Kidney epithelial cell (primary cell): Measurements from ENCODE around the gene SPAG9. TPM values are rescaled to one million over a fixed set of nuclear protein-coding genes. Genes with fewer than 3 reads are reported as not detected.
A peak's percentile ranks its signal among the peaks of the same experiment; 100 is the strongest.

Experiments
- DNase-seq: peaks from one replicate; pipeline ENCODE4 v3.0.0-alpha.2; 2010; ENCODE audit warnings: low read depth
- H3K27me3 ChIP-seq: 2 replicates; pipeline ENCODE4 v1.6.0; 2011; ENCODE audit warnings: low read length; ENCODE audit not compliant: control insufficient read depth, insufficient read depth
- H3K36me3 ChIP-seq: 2 replicates; pipeline ENCODE4 v1.5.1; 2011; ENCODE audit warnings: low read length; ENCODE audit not compliant: control insufficient read depth, insufficient read depth
- H3K4me3 ChIP-seq: 2 replicates; pipeline ENCODE4 v1.5.1; 2011; ENCODE audit warnings: low read depth, mild to moderate bottlenecking, control low read depth, low read length
- total RNA-seq: library from RNA; depleted of rRNA; stranded (reverse); fragments of >200 nt; gene quantifications from 2 replicates; pipeline ENCODE4 v1.2.3, GENCODE V29; 2015
- TF ChIP-seq, protein P1 (sequence below): IDR thresholded peaks from 2 replicates; pipeline ENCODE4 v1.5.1; 2011; ENCODE audit warnings: mild to moderate bottlenecking, moderate library complexity, low read length, control low read depth, inconsistent platforms; ENCODE audit not compliant: insufficient read depth, poor library complexity, severe bottlenecking

The SPAG9 gene
- total RNA-seq, 1 donor from 2014 or later, result 85.5 TPM

- peaks cover 2% of the 10 kb centered on the region for H3K36me3 ChIP-seq
- H3K4me3 ChIP-seq, result no peak overlapping the region
- TF ChIP-seq, protein P1, sequence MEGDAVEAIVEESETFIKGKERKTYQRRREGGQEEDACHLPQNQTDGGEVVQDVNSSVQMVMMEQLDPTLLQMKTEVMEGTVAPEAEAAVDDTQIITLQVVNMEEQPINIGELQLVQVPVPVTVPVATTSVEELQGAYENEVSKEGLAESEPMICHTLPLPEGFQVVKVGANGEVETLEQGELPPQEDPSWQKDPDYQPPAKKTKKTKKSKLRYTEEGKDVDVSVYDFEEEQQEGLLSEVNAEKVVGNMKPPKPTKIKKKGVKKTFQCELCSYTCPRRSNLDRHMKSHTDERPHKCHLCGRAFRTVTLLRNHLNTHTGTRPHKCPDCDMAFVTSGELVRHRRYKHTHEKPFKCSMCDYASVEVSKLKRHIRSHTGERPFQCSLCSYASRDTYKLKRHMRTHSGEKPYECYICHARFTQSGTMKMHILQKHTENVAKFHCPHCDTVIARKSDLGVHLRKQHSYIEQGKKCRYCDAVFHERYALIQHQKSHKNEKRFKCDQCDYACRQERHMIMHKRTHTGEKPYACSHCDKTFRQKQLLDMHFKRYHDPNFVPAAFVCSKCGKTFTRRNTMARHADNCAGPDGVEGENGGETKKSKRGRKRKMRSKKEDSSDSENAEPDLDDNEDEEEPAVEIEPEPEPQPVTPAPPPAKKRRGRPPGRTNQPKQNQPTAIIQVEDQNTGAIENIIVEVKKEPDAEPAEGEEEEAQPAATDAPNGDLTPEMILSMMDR, result no peak
- DNase-seq, result no peak
- no peaks in the 10 kb centered on the region for H3K27me3 ChIP-seq
Observed at GRCh38 chr17:51010173-51010675, 110.4 kb downstream of the SPAG9 start.

- DNase-seq, result no peak
- no peaks in the 10 kb centered on the region for H3K27me3 ChIP-seq
- peaks cover 2% of the 10 kb centered on the region for H3K36me3 ChIP-seq
- H3K4me3 ChIP-seq, result no peak overlapping the region
- TF ChIP-seq, protein P1, result no peak
Observed at GRCh38 chr17:51006601-51007000, 114.1 kb downstream of the SPAG9 start.

- Histone ChIP-seq H3K27me3 (no peaks in the 10 kb centered on the region), H3K4me3 (no peak overlapping the region), H3K36me3 (peaks cover 2% of the 10 kb centered on the region)
- TF ChIP-seq, protein P1, result no peak
- no peak for DNase-seq
Observed at GRCh38 chr17:51005768-51006167, 114.9 kb downstream of the SPAG9 start.

- H3K36me3 ChIP-seq, result peaks cover 2% of the 10 kb centered on the region
Observed at GRCh38 chr17:51004249-51004648, 116.4 kb downstream of the SPAG9 start.

DNA sequence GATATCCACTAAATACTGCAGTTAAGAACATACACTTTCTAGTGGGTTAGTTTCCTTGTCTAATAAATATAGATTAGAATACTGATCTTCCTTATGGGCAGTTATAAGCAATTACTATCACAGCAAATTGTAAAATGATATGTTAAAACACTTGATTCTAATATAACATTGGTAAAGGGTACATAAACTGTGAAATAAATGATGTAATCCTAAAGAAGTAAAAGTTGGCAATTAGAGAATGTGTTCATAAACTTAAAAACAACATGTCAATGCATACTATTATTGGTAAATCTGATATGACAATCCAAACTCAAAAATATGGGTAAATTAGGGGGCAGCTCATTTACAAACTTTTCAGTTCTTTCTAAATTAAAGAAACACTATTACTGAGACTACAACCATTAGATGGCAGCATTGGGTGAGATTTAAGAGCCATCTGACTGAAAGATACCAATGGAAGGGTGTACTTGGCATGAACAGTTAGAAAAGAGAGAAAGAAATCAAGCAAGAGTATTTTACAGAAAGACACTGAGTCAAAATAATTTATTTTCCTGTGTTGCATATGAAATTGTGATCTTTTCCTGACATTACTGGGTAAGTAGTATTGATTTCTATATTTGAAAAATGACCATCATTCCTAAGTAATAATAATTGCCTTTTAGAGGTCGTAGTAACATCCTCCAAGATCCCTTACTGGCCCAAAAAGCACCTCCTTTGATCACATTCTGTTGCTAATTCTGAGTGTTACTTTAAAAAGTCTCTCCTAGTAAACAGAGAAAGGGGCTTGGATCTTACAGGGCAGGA lies 119.6 kb downstream of the SPAG9 start:
- TF ChIP-seq, protein P1, result peak; percentile 34
- no peaks in the 10 kb centered on the region for H3K27me3 ChIP-seq
- H3K36me3 ChIP-seq, result peaks cover 2% of the 10 kb centered on the region
- H3K4me3 ChIP-seq, result no peak overlapping the region
- DNase-seq, result peak; percentile 21

More at GRCh38 chr17:51004249-51004648, 116.4 kb downstream of the SPAG9 start:
- no peak for DNase-seq
- Histone ChIP-seq H3K27me3 (no peaks in the 10 kb centered on the region), H3K4me3 (no peak overlapping the region)
- TF ChIP-seq, protein P1, result no peak
